Measurements from ENCODE around the gene ZNF746.
A peak's percentile ranks its signal among the peaks of the same experiment; 100 is the strongest.
"Not testable (repeated sequence)": the region's sequence is repeated elsewhere in the genome, so short reads cannot be mapped to it uniquely, and the experiment has no call there.

Gene ZNF746

DNA sequence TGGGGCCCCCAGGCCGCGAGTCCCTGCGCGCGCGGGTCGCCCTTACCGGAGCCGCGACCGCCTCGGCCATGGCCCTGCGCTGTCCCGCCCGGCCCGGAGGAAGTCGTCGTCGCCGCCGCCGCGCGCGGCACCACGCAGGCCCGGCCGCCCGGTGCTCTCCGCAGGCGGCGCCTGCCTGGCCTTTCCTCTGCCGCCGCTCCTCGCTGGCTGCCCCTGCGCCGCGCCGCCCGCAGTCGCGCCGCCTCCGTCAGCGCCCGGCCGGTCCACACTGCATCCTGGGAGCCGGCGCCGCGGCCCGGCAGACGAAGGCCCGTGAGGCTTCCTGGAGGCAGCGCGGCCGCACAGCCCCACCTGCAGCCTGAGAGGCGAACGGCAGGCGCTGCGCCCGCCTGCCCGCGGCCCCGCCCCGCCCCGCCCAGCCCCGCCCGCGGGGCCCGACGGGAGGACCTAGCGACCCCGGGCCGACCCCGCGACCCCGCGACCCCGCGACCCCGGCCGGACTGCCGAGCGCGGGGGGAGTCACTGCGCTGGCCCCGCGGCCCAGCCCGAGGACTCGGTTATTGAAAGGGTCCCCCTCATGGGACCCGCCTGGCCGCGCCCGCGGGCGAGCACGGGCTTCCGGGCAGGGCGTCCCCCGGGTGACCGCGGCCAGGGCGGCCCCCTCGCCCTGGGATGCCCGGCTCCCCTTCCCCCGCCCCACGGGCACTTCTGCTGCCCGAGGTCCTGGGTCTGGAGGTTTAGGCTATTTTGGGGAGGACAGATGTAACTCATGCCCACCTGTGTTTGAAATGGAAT lies at the start of gene ZNF746:
ZNF746 (minus strand) TSS at position 343 of the 795 bp plus-strand sequence; CDS start at position 70, 273 bp downstream.
- peak; percentile 95 for DNase-seq

DNA sequence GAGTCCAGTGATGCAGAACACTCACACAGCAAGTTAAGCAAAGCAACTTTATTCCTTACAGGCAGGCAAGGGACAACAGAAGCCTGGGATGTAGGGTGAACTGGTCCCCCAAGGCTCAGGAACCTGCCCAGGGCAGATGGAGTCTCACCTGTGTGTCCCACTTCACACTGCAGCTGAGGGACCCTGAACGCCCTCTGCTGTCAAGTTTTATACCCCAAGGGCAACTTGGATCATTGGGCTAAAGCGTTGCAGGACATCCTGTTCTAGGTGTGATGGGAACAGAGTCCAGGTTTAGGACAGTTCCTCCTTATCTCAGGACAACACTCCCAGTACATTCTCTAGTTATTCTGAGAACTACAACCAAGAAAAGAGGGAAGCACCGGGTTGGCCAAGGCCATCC lies 49.5 kb upstream of the ZNF746 start:
- no peak for DNase-seq

- DNase-seq, result no peak
Measured at GRCh38 chr7:149546331-149546730, 48.7 kb upstream of the ZNF746 start.

DNA sequence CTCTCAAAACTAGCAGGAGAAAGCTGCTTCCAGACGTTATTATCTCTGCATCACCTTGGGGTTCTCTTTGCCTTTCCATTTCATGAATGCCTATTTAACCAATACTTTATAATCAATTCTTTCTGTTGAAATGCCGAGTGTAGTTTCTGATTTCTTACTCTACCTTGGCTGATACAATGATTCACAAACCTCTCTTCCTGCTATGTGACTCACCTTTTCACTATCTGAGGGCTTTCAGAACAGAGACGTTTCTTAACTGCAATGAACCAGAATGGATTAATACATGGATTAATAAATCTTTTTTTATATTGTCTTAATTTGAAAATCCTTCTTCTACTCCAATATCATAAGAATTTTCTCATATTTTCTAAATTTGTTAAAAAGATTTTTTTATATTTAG lies 46.4 kb upstream of the ZNF746 start:
- DNase-seq, result no peak

GRCh38 chr7:149532654-149533053 lies 35.0 kb upstream of the ZNF746 start:
- DNase-seq, result no peak

GRCh38 chr7:149529136-149529718 lies 31.6 kb upstream of the ZNF746 start:
- peak; percentile 13 for DNase-seq

GRCh38 chr7:149527414-149527813 lies 29.8 kb upstream of the ZNF746 start:
- no peak for DNase-seq

- DNase-seq, result no peak
Measured at GRCh38 chr7:149525280-149525679, 27.7 kb upstream of the ZNF746 start.

DNA sequence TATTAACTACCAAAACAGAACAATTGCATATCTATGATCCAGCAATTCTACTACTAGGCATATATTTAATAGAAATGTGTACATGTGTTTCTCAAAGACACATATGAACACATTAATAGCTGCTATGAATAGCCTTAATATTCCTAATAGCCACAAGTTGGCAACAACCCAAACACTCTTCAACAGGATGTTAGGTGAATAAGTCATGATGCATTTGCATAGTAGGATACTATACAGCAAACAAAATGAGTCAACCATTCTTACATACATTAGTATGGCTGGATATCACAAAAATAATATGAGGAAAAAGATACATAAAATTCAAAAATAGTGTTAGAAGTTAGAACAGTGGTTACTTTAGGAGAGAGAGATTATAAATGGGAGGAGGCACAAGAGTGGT lies 26.8 kb upstream of the ZNF746 start:
- DNase-seq, result no peak

GRCh38 chr7:149510248-149510647 lies 12.6 kb upstream of the ZNF746 start:
- no peak for DNase-seq

GRCh38 chr7:149509774-149510173 lies 12.2 kb upstream of the ZNF746 start:
- DNase-seq, result no peak

DNA sequence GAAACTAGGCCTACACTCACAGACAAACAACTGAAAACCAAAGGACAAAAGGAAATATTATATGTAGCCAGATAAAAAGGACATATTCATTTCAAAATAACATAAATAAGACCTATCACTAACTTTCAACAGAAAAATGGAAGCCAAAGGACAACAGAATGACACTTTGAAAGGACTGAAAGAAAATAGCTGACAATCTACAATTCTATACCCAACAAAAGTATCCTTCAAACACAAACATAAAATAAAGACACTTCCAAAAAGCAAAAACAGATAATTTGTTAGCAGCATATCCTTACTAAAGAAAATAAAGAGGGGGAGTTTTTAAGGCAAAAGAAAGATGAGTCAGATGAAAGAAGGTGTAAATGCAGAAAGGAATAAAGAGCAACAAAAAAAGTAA lies 7.9 kb upstream of the ZNF746 start:
- no peak for DNase-seq

- no peak for DNase-seq
Measured at GRCh38 chr7:149501651-149502050, 4.0 kb upstream of the ZNF746 start.

GRCh38 chr7:149500910-149501309 lies 3.3 kb upstream of the ZNF746 start:
- DNase-seq, result no peak

DNA sequence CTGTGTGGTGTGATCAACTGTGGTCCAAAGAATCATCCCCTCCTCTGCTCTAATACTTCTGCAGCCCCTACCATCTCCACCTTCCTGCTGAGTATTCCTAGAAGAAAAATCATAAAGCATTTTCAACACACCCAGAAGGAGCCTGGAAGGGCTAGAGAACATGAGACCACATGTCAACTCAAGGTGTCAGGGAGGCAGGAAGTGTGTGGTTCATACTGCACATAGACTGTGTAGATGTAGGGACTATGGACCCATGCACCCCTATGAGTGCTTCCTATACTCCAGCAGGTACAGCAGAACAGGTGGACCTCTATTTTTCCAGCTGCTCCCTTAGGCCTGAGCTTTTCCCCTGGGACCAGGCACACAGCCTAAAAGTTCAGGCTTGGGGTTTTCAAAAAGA lies 2.6 kb upstream of the ZNF746 start:
- DNase-seq, result no peak

GRCh38 chr7:149498811-149499210 lies 1.2 kb upstream of the ZNF746 start:
- peak; percentile 40 for DNase-seq

- peak; percentile 62 for DNase-seq
Measured at GRCh38 chr7:149496642-149497391, 792 bp downstream of the ZNF746 start.

DNA sequence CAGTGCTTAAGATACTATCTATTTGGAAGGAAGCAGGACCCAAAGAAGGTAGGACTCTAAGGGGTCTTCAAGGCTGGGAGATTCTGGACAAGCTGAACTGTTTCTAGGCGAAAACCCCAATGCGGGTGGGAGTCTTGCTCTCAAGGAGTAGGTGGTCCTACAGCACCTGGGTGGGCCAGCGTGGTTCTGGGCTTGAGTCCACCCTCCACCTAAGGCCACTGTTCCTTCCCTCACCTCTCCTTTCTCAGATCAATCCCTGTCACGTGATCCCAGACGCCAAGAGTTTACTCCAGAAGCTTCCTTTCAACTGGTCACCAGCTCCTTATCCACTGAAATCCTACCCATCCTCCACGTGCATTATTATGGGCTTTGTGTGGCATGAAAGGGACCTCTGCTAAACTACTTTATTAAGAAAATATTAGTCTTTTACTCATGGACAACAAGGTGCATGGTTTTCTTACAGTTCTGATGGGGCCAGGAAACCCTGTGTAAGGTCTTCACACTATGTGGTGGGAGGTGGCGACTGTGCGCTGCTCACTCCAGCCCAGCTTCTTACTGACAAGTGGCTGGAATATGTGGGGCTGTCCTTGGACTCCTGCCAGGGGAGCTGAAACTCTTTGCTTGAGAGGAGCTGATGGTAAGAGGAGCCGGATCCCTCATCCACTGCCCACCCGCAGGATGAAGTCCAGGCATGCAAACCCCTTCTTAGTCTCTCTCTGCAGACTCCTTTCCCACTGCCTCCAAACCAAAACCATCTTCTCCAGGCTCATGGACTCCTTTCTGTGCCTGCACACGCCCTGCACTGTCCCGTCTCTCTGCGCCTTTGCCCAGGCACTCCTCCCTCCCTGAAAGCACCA lies 1.6 kb downstream of the ZNF746 start:
- peak; percentile 76 for DNase-seq

DNA sequence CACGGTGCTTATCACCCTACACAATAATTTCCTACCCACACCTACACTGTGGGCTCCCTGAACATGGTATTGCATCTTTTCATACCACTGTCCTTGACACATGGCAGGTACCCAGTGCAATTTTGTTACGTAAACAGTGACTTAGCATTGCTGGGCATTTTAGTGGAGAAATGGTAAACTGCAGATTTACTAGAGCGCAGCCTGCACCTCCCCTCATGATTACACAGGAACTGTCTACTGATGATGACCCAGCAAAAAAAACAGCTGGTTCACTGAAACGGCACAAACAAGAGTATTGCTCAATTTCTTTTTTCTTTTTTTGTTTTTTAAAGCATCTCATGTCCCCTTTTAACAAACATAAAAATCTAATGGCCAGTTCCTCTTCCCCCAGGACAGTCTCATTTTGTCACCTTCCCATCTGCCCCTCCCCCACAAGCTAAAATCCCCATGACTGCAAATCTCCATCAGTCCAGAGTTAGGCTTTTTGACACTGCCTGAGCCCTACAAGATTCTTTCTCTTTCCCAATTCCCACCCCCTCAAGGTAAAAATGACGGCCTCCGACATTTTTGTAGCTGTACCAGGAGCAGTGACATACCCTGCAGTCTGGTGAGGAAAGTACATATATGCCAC lies 2.8 kb downstream of the ZNF746 start:
- peak; percentile 89 for DNase-seq

DNA sequence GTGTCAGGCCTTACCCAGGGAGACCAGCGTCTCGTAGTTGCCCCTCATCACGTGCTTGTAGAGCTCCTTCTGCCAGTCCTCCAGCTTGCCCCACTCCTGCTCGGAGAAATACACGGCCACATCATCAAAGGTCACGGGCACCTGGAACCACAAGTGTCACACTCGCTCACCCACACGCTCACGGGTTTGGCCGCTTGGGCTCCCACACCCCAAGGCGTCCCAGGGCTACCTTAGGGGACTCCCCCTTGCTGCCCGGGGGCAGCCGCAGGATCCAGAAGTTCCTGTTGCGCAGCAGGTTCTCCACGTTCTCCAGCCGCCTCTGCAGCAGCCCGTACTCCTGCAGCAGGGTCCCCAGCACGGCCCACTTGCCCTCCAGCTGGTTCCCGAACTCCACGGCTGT lies 3.6 kb downstream of the ZNF746 start:
- not testable (repeated sequence) for DNase-seq

DNA sequence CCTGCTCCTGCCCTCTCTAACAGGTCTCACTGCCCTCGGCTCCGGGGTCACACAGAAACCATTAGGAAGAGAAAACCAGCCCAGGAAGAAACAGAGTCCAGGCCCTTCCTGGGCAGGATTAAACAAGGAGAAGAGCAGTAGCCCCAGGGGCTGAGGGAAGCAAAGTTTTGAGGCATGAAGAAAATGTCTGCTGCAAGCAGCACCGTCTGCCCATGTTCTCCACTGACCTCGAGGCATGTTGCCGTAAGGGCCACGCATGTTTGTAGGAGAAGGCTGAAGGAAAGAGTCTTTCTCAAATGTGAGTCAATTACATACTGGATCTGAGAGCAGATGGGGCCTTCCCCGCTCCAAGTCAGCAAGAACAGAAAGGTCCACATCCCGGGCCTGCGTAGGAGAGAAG lies 4.2 kb downstream of the ZNF746 start:
- no peak for DNase-seq

DNA sequence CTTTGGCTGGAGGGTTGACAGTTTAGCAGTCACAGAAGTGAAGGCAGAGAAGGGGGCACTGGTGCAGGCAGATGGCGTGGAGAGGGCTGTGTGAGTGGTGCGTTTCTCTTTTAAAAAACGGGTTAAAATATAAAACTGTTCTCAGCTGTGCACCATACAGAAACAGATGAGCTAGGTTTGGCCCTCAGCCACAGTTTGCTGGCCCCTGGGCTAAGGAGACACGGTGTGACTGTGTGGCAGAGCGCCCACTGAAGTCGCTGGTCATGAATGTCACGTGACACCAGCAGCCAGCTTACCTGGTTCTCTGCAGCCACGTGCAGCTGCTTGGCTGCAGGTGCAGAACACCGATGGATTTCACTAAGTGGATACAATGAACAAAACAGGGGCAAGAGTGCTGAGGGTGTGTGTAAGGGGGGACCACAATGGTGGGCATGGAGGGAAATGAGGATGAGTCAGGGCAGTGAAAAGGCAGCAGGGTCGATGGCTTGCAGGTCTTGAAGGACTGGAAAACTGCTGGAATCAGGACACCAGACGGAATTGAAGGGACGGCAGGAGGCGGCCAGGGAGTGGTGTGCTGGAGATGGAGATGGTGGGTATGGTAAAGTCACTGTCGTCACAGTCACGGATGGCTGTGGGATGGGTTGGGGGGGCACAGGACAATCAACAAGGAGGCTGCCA lies 7.4 kb downstream of the ZNF746 start:
- no peak for DNase-seq
